Measurements from ENCODE around the gene PITHD1. TPM values are rescaled to one million over a fixed set of nuclear protein-coding genes. Genes with fewer than 3 reads are reported as not detected.

PITHD1 gene
- total RNA-seq, 1 experiment from 2014 or later, result 48.9 TPM

DNA sequence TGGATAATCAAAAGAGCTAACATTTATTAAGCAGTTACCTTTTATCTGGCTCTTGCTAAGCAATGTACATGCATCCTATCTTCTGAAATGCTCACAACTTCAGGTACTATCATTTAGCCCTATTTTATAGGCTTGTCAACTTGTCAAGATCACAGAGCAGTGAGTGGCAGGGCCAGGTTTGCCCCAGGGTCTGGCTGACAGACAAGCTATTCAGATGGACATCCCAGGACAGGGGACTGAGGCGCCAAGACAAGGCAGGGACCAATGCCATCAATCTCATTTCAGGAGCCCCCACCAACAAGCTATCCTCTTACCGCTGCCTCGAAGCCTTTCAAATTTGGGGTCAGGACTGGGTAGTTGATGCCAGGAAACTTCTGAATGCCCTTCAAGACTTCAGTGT lies 38.1 kb downstream of the PITHD1 start:
- ChIA-PET POLR2A (interaction anchor here (0.6 to 1.0 kb wide), 3 partner anchors 11 to 257 kb away, joined by 3 to 5 read pairs (median 4); no protein-coding TSS in a partner anchor), CTCF (interaction anchor here (0.7 to 1.0 kb wide), 3 partner anchors 94 to 196 kb away, joined by 5 to 13 read pairs (median 5); no protein-coding TSS in a partner anchor)
- no peak overlapping the region for H3K4me3 ChIP-seq (ENCODE audit: low read depth in 2 of 2, low read length in 2 of 2)
- ATAC-seq (no peak), DNase-seq (ENCODE audit: low read depth, low spot score) (no peak)
- intact Hi-C loops (cut with micrococcal nuclease; ENCODE audit: unreplicated experiment) (loop anchor here (10.0 kb wide), 1 partner anchor 98 kb away; the partner anchor contains the start of gene CNR2), in situ Hi-C loops (cut with HindIII; ENCODE audit: low pct_unique_long_range_greater_than_20kb, low sequenced_read_pairs) (no loop called here)
- H3K9me3 ChIP-seq (ENCODE audit: control insufficient read depth, insufficient read depth, low read depth, low read length), result no peaks in the 10 kb centered on the region
- TF ChIP-seq POLR2AphosphoS5 (IDR thresholded peaks at IDR 0.05; ENCODE audit: low read depth, low read length) (no peak), TCF7L2 (IDR thresholded peaks at IDR 0.05; ENCODE audit: low read depth, low read length) (no peak)
- no peaks in the 10 kb centered on the region for H3K4me1 ChIP-seq (ENCODE audit: control insufficient read depth, insufficient read depth, low read length)
- no peaks in the 10 kb centered on the region for H3K27me3 ChIP-seq (ENCODE audit: control insufficient read depth, insufficient read depth, low read length)
- no peak overlapping the region for H3K27ac ChIP-seq (ENCODE audit: low read length)
- no TSS peak for BruUV-seq (replicated peaks)
- H3K36me3 ChIP-seq (ENCODE audit: control insufficient read depth, insufficient read depth, low read length), result no peaks in the 10 kb centered on the region

DNA sequence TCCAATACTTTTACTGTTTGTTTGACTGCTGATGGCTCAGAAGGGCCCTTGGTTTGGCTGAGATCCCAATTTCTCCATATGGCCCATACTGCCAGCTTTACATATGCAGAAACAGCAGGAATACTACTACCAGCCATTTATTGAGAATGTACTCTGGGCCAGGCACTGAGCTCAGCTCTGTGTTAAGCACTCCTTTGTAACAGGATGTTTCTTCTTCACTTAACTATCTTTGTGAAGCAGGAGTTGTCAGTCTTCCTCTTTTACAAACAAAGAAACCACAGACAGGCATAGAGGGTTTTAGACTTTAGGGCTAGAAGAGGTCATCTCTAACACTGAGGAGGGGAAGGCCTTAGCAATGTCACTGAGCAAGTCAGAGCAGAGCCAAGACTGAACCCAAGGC lies 38.7 kb downstream of the PITHD1 start:
- CTCF ChIA-PET, result interaction anchor here (1.0 kb wide), 1 partner anchor 195 kb away, joined by 13 read pairs; no protein-coding TSS in a partner anchor
- no peaks in the 10 kb centered on the region for H3K27me3 ChIP-seq (ENCODE audit: control insufficient read depth, insufficient read depth, low read length)
- no peak overlapping the region for H3K27ac ChIP-seq (ENCODE audit: low read length)
- no peaks in the 10 kb centered on the region for H3K9me3 ChIP-seq (ENCODE audit: control insufficient read depth, insufficient read depth, low read depth, low read length)
- TF ChIP-seq, protein P1, sequence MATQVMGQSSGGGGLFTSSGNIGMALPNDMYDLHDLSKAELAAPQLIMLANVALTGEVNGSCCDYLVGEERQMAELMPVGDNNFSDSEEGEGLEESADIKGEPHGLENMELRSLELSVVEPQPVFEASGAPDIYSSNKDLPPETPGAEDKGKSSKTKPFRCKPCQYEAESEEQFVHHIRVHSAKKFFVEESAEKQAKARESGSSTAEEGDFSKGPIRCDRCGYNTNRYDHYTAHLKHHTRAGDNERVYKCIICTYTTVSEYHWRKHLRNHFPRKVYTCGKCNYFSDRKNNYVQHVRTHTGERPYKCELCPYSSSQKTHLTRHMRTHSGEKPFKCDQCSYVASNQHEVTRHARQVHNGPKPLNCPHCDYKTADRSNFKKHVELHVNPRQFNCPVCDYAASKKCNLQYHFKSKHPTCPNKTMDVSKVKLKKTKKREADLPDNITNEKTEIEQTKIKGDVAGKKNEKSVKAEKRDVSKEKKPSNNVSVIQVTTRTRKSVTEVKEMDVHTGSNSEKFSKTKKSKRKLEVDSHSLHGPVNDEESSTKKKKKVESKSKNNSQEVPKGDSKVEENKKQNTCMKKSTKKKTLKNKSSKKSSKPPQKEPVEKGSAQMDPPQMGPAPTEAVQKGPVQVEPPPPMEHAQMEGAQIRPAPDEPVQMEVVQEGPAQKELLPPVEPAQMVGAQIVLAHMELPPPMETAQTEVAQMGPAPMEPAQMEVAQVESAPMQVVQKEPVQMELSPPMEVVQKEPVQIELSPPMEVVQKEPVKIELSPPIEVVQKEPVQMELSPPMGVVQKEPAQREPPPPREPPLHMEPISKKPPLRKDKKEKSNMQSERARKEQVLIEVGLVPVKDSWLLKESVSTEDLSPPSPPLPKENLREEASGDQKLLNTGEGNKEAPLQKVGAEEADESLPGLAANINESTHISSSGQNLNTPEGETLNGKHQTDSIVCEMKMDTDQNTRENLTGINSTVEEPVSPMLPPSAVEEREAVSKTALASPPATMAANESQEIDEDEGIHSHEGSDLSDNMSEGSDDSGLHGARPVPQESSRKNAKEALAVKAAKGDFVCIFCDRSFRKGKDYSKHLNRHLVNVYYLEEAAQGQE (IDR thresholded peaks at IDR 0.05; ENCODE audit: insufficient read depth in 1 of 2, low read depth in 2 of 2, low read length in 1 of 2), result no peak
- TF ChIP-seq TCF7L2 (IDR thresholded peaks at IDR 0.05; ENCODE audit: low read depth, low read length), result no peak
- TF ChIP-seq, protein P2, sequence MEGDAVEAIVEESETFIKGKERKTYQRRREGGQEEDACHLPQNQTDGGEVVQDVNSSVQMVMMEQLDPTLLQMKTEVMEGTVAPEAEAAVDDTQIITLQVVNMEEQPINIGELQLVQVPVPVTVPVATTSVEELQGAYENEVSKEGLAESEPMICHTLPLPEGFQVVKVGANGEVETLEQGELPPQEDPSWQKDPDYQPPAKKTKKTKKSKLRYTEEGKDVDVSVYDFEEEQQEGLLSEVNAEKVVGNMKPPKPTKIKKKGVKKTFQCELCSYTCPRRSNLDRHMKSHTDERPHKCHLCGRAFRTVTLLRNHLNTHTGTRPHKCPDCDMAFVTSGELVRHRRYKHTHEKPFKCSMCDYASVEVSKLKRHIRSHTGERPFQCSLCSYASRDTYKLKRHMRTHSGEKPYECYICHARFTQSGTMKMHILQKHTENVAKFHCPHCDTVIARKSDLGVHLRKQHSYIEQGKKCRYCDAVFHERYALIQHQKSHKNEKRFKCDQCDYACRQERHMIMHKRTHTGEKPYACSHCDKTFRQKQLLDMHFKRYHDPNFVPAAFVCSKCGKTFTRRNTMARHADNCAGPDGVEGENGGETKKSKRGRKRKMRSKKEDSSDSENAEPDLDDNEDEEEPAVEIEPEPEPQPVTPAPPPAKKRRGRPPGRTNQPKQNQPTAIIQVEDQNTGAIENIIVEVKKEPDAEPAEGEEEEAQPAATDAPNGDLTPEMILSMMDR (IDR thresholded peaks at IDR 0.05), result no peak
- TF ChIP-seq SIN3A (IDR thresholded peaks at IDR 0.05; ENCODE audit: borderline replicate concordance, insufficient read depth, low read depth, low read length), result no peak
- no peak for TF ChIP-seq POLR2AphosphoS5 (IDR thresholded peaks at IDR 0.05; ENCODE audit: low read depth, low read length)
- H3K4me3 ChIP-seq (ENCODE audit: low read depth in 2 of 2, low read length in 2 of 2), result no peak overlapping the region
- intact Hi-C loops (cut with micrococcal nuclease; ENCODE audit: unreplicated experiment) (loop anchor here (10.0 kb wide), 1 partner anchor 98 kb away; the partner anchor contains the start of gene CNR2), in situ Hi-C loops (cut with HindIII; ENCODE audit: low pct_unique_long_range_greater_than_20kb, low sequenced_read_pairs) (no loop called here)
- H3K4me1 ChIP-seq (ENCODE audit: control insufficient read depth, insufficient read depth, low read length), result no peaks in the 10 kb centered on the region
- no peaks in the 10 kb centered on the region for H3K36me3 ChIP-seq (ENCODE audit: control insufficient read depth, insufficient read depth, low read length)
- ATAC-seq, result no peak
- DNase-seq (ENCODE audit: low read depth, low spot score), result no peak
- POLR2A ChIA-PET, result interaction anchor here (1.0 kb wide), 1 partner anchor 11 kb away, joined by 3 read pairs; no protein-coding TSS in a partner anchor
- no TSS peak for BruUV-seq (replicated peaks)

DNA sequence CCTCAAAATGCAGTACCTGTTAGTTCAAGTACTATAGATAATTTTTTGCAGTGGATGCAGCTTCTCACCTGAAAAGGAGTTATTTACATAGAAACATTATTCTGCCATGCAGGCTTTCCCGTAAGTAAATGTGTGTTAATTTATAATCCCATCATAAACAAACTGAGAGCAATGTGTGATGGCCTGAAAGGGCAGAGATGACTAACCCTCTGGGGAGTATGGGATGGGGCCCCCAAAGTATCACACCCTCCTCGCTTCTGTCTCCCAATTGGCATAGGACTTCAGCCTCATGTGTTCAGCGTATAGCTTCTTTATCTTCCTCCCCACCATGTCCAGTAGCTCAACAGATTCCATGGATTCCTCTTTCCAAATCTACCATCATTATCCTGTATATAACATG lies 39.4 kb downstream of the PITHD1 start:
- Histone ChIP-seq H3K27me3 (ENCODE audit: control insufficient read depth, insufficient read depth, low read length) (no peaks in the 10 kb centered on the region), H3K4me3 (ENCODE audit: low read depth in 2 of 2, low read length in 2 of 2) (no peak overlapping the region), H3K36me3 (ENCODE audit: control insufficient read depth, insufficient read depth, low read length) (no peaks in the 10 kb centered on the region), H3K4me1 (ENCODE audit: control insufficient read depth, insufficient read depth, low read length) (no peaks in the 10 kb centered on the region), H3K27ac (ENCODE audit: low read length) (no peak overlapping the region), H3K9me3 (ENCODE audit: control insufficient read depth, insufficient read depth, low read depth, low read length) (no peaks in the 10 kb centered on the region)
- ChIA-PET POLR2A (no interaction called here), CTCF (no interaction called here)
- intact Hi-C loops (cut with micrococcal nuclease; ENCODE audit: unreplicated experiment) (loop anchor here (10.0 kb wide), 1 partner anchor 97 kb away; the partner anchor contains the start of gene CNR2), in situ Hi-C loops (cut with HindIII; ENCODE audit: low pct_unique_long_range_greater_than_20kb, low sequenced_read_pairs) (no loop called here)
- TF ChIP-seq, protein P1 (IDR thresholded peaks at IDR 0.05; ENCODE audit: insufficient read depth in 1 of 2, low read depth in 2 of 2, low read length in 1 of 2), result no peak
- TF ChIP-seq, protein P2 (IDR thresholded peaks at IDR 0.05), result no peak
- TF ChIP-seq SIN3A (IDR thresholded peaks at IDR 0.05; ENCODE audit: borderline replicate concordance, insufficient read depth, low read depth, low read length) (no peak), POLR2AphosphoS5 (IDR thresholded peaks at IDR 0.05; ENCODE audit: low read depth, low read length) (no peak), TCF7L2 (IDR thresholded peaks at IDR 0.05; ENCODE audit: low read depth, low read length) (no peak)
- ATAC-seq (no peak), DNase-seq (ENCODE audit: low read depth, low spot score) (no peak)
- no TSS peak for BruUV-seq (replicated peaks)
